HCT116 (cell line): Measurements from ENCODE around the gene RAB8B. TPM values are rescaled to one million over a fixed set of nuclear protein-coding genes. Genes with fewer than 3 reads are reported as not detected.

Source experiments
- ATAC-seq: fragments of 200-7000 bp; cut with Tn5 transposase; 2 replicates; pipeline ENCODE4 v1.9.1; 2020; ENCODE audit warnings: mild to moderate bottlenecking, moderate library complexity
- BruUV-seq: library from RNA; stranded (reverse); fragments of 400-500 nt; replicated peaks from 2 replicates; lab custom pipeline; 2021; lab: Mats Ljungman, UMichigan
- CTCF ChIA-PET: fragments of 300-600 bp; sonication (Branson Sonifier 250); formaldehyde crosslinking; loops from one replicate; lab custom pipeline; 2021; ENCODE audit warnings: antibody characterized with exemption; lab: Charles Lee
- POLR2A ChIA-PET: fragments of 300-600, 350-600 bp; sonication (Branson Sonifier 250); formaldehyde crosslinking; loops from one replicate; lab custom pipeline; 2021; ENCODE audit warnings: antibody characterized with exemption; lab: Charles Lee
- RAD21 ChIA-PET, 2 experiments: fragments of 300-600 bp; sonication (Branson Sonifier 250); formaldehyde crosslinking; loops; one replicate each; lab custom pipeline; 2023; ENCODE audit warnings: low total read pairs in 2 of 2; ENCODE audit not compliant: uncharacterized antibody in 2 of 2, unreplicated experiment in 2 of 2, low non-redundant PET in 1 of 2; lab: Charles Lee
- DNase-seq: peaks from one replicate; pipeline ENCODE4 v3.0.0-alpha.2; 2010; ENCODE audit warnings: low read depth, low spot score
- H2AFZ ChIP-seq: fragments of 200-600 bp; shearing (Covaris generic), sonication (generic); 2 replicates; pipeline ENCODE4 v1.6.1; 2017; ENCODE audit warnings: low read depth, mixed run types, mixed read lengths, antibody characterized with exemption, low read length; ENCODE audit not compliant: poor library complexity, severe bottlenecking
- H3K27ac ChIP-seq: 2 replicates; pipeline ENCODE4 v1.5.1; 2012; ENCODE audit warnings: low read depth, low read length
- H3K27me3 ChIP-seq: fragments of 200-600 bp; sonication (generic); 2 replicates; pipeline ENCODE4 v1.6.1; 2016; ENCODE audit warnings: mixed run types, low read length, mixed read lengths; ENCODE audit not compliant: insufficient read depth
- H3K36me3 ChIP-seq, 2 experiments: fragments of 200-500 bp in 1 of 2; fragments of 200-600 bp in 1 of 2; sonication (Bioruptor generic) in 1 of 2; sonication (generic) in 1 of 2; 2 replicates each; pipeline versions ENCODE4 v1.5.1 to v1.6.1; 2014 to 2016; ENCODE audit warnings: low read length in 2 of 2, inconsistent platforms in 1 of 2, mixed read lengths in 1 of 2, mixed run types in 1 of 2; ENCODE audit not compliant: insufficient read depth in 2 of 2, control insufficient read depth in 1 of 2
- H3K4me1 ChIP-seq, 2 experiments: fragments of 200-600 bp in 1 of 2; sonication (generic) in 1 of 2; 2 replicates each; pipeline versions ENCODE4 v1.5.1 to v1.6.1; 2012 to 2017; ENCODE audit warnings: low read length in 2 of 2, inconsistent platforms in 1 of 2, mild to moderate bottlenecking in 1 of 2, mixed read lengths in 1 of 2, mixed run types in 1 of 2, moderate library complexity in 1 of 2; ENCODE audit not compliant: insufficient read depth in 2 of 2, control insufficient read depth in 1 of 2
- H3K4me2 ChIP-seq: fragments of 200-600 bp; sonication (generic); 2 replicates; pipeline ENCODE4 v1.6.1; 2017; ENCODE audit warnings: mixed run types, low read length, mixed read lengths
- H3K4me3 ChIP-seq, 2 experiments: fragments of 200-600 bp in 1 of 2; sonication (generic) in 1 of 2; replicated peaks in 1 of 2; 2 replicates each; pipeline ENCODE4 v1.5.1; 2011 to 2016; ENCODE audit warnings: low read length in 2 of 2, control low read depth in 1 of 2, low read depth in 1 of 2, mild to moderate bottlenecking in 1 of 2, mixed read lengths in 1 of 2, mixed run types in 1 of 2
- H3K79me2 ChIP-seq: fragments of 200-600 bp; sonication (generic); 2 replicates; pipeline ENCODE4 v1.6.1; 2017; ENCODE audit warnings: mild to moderate bottlenecking, mixed run types, low read length, moderate library complexity, mixed read lengths; ENCODE audit not compliant: insufficient read depth
- H3K9ac ChIP-seq: fragments of 200-600 bp; sonication (generic); 2 replicates; pipeline ENCODE4 v1.6.1; 2016; ENCODE audit warnings: low read length, mixed read lengths
- H3K9me2 ChIP-seq: fragments of 200-600 bp; sonication (generic), shearing (Covaris generic); 2 replicates; pipeline ENCODE4 v1.6.1; 2017; ENCODE audit warnings: mixed run types, mild to moderate bottlenecking, moderate library complexity; ENCODE audit not compliant: insufficient read depth
- H3K9me3 ChIP-seq, 2 experiments: fragments of 200-500 bp in 1 of 2; fragments of 200-600 bp in 1 of 2; sonication (Bioruptor generic) in 1 of 2; sonication (generic) in 1 of 2; 2 replicates each; pipeline ENCODE4 v1.6.1; 2014 to 2017; ENCODE audit warnings: low read length in 2 of 2, mixed read lengths in 2 of 2, inconsistent platforms in 1 of 2, low read depth in 1 of 2, mild to moderate bottlenecking in 1 of 2, mixed run types in 1 of 2, moderate library complexity in 1 of 2; ENCODE audit not compliant: control insufficient read depth in 1 of 2, insufficient read depth in 1 of 2
- H4K20me1 ChIP-seq: fragments of 200-600 bp; sonication (generic), shearing (Covaris generic); 2 replicates; pipeline ENCODE4 v1.6.1; 2017; ENCODE audit warnings: mixed run types, mild to moderate bottlenecking, moderate library complexity; ENCODE audit not compliant: insufficient read depth
- CBX3 ChIP-seq: IDR thresholded peaks from 2 replicates; pipeline ENCODE4 v1.6.1; 2012; ENCODE audit warnings: low read depth
- CEBPB ChIP-seq: IDR thresholded peaks from 2 replicates; pipeline ENCODE4 v1.6.1; 2012; ENCODE audit warnings: low read depth
- EGR1 ChIP-seq: IDR thresholded peaks from 2 replicates; pipeline ENCODE4 v1.6.1; 2012; ENCODE audit warnings: low read depth
- EZH2 ChIP-seq: fragments of 200-600 bp; sonication (generic); IDR thresholded peaks from 2 replicates; pipeline ENCODE4 v1.6.1; 2017; ENCODE audit warnings: antibody characterized with exemption, mixed run types
- EZH2phosphoT487 ChIP-seq: fragments of 200-600 bp; IDR thresholded peaks from 2 replicates; pipeline ENCODE4 v1.6.1; 2018; ENCODE audit warnings: antibody characterized with exemption, borderline replicate concordance
- FOSL1 ChIP-seq: IDR thresholded peaks from 2 replicates; pipeline ENCODE4 v1.6.1; 2012; ENCODE audit warnings: low read depth
- JUND ChIP-seq: IDR thresholded peaks from 2 replicates; pipeline ENCODE4 v1.6.1; 2012
- POLR2A ChIP-seq: IDR thresholded peaks from 2 replicates; pipeline ENCODE4 v1.7.0; 2011; ENCODE audit warnings: borderline replicate concordance; ENCODE audit not compliant: insufficient read depth, insufficient read length; ENCODE audit errors: extremely low read depth
- RAD21 ChIP-seq: IDR thresholded peaks from 2 replicates; pipeline ENCODE4 v1.6.1; 2012; ENCODE audit warnings: low read depth, mild to moderate bottlenecking
- TCF7L2 ChIP-seq: IDR thresholded peaks from 2 replicates; pipeline ENCODE4 v1.7.0; 2011; ENCODE audit warnings: borderline replicate concordance, inconsistent platforms; ENCODE audit not compliant: insufficient read depth, insufficient read length; ENCODE audit errors: extremely low read depth
- ZNF274 ChIP-seq: fragments of 200-500 bp; sonication (Bioruptor generic); IDR thresholded peaks from 2 replicates; pipeline ENCODE4 v1.6.1; 2014; ENCODE audit warnings: mild to moderate bottlenecking, low read depth, low read length, inconsistent platforms
- intact Hi-C: fragments of 100-400 bp; cut with micrococcal nuclease; formaldehyde crosslinking; loops from 2 replicates; pipeline ENCODE4 v1.10.0; 2022
- total RNA-seq: library from RNA; stranded (reverse); gene quantifications from one replicate; pipeline ENCODE4 v1.2.1, GENCODE V29; 2021; ENCODE audit not compliant: unreplicated experiment
- TF ChIP-seq, protein P1 (sequence below): IDR thresholded peaks from 2 replicates; pipeline ENCODE4 v1.6.1; 2012
- TF ChIP-seq, protein P2 (sequence below): IDR thresholded peaks from 2 replicates; pipeline ENCODE4 v1.6.1; 2011; ENCODE audit warnings: mild to moderate bottlenecking, low read length, moderate library complexity; ENCODE audit not compliant: insufficient replicate concordance; ENCODE audit errors: extremely low read depth

Gene RAB8B
- total RNA-seq, 1 experiment from 2014 or later = 19.4 TPM

DNA sequence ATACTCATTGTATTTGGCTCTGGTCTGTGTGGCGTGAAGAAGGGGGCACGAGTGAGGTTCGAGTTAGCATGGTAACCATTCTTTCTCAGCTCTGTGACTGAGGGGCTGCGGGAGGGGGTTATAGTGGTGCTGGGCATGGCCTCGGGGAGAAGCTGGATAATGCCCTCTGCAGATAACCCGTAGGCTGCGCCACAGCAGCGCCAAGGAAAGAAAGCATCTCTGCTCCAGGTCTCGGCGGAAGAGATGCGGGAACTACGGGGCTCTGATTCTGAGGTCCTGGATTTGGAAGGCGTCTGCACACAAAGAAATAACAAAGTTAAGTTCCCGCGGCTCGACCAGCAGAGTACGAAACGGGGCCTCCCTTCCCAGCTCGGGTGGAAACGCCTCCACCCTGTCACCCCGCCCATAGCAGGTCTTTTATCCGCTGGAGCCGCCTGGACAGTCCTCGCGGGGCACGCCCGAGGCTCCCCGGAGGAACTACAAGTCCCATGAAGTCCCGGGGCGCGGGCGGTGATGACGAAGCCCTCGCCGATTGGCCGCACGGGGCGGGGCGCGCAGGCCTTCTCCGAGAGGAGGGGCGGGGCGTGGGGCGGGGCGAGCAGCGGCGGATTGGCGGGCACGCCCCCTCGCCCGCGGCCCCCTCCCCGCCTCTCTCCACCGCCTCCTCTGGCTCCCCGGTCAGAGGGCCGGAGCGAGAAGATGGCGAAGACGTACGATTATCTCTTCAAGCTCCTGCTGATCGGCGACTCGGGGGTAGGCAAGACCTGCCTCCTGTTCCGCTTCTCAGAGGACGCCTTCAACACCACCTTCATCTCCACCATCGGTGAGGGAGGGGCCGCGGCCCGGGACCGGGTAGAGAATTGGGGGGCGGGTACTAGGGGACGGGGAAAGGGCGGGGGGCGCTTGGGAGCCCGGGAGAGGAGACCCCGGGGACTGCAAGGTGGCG, at the start of gene RAB8B (continued):
- TF ChIP-seq, protein P1, sequence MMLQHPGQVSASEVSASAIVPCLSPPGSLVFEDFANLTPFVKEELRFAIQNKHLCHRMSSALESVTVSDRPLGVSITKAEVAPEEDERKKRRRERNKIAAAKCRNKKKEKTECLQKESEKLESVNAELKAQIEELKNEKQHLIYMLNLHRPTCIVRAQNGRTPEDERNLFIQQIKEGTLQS = no peak
- TF ChIP-seq FOSL1 = no peak

GRCh38 chr15:63140936-63141335, 48.5 kb upstream of the RAB8B start:
- no TSS peak for BruUV-seq
- Histone ChIP-seq H3K27ac (no peak overlapping the region), H3K9me3 (no peaks in the 10 kb centered on the region), H3K9ac (no peak overlapping the region), H3K9me2 (no peaks in the 10 kb centered on the region), H3K4me3 (no peak overlapping the region), H3K27me3 (no peaks in the 10 kb centered on the region), H3K4me1 (no peaks in the 10 kb centered on the region), H4K20me1 (no peaks in the 10 kb centered on the region), H3K79me2 (no peaks in the 10 kb centered on the region), H2AFZ (no peak overlapping the region), H3K4me2 (no peak overlapping the region), H3K36me3 (no peaks in the 10 kb centered on the region)
- no peak for ATAC-seq
- ChIA-PET RAD21 (no interaction called here), CTCF (no interaction called here), POLR2A (no interaction called here)
- intact Hi-C loops = no loop called here
- TF ChIP-seq TCF7L2 (no peak), CBX3 (no peak), RAD21 (no peak), JUND (no peak), CEBPB (no peak), EZH2 (no peak), EZH2phosphoT487 (no peak), ZNF274 (no peak), EGR1 (no peak), POLR2A (no peak)
- TF ChIP-seq, protein P2, sequence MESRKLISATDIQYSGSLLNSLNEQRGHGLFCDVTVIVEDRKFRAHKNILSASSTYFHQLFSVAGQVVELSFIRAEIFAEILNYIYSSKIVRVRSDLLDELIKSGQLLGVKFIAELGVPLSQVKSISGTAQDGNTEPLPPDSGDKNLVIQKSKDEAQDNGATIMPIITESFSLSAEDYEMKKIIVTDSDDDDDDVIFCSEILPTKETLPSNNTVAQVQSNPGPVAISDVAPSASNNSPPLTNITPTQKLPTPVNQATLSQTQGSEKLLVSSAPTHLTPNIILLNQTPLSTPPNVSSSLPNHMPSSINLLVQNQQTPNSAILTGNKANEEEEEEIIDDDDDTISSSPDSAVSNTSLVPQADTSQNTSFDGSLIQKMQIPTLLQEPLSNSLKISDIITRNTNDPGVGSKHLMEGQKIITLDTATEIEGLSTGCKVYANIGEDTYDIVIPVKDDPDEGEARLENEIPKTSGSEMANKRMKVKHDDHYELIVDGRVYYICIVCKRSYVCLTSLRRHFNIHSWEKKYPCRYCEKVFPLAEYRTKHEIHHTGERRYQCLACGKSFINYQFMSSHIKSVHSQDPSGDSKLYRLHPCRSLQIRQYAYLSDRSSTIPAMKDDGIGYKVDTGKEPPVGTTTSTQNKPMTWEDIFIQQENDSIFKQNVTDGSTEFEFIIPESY = no peak
- TF ChIP-seq, all 23 proteins: peak for 0
- DNase-seq = no peak
